Smooth muscle cell (in vitro differentiated cells): ENCODE results near the gene ZSWIM9. TPM values are rescaled to one million over a fixed set of nuclear protein-coding genes. Genes with fewer than 3 reads are reported as not detected.
A peak's percentile ranks its signal among the peaks of the same experiment; 100 is the strongest.

ENCODE experiments used
- DNase-seq: peaks from one replicate; lab custom pipeline; 2025; ENCODE audit not compliant: unreplicated experiment; lab: John Stamatoyannopoulos, UW
- H2AFZ ChIP-seq: fragments of 200-600 bp; sonication (generic); 2 replicates; pipeline ENCODE4 v1.6.0; 2016; ENCODE audit warnings: antibody characterized with exemption, low read depth, mild to moderate bottlenecking
- H3F3A ChIP-seq: fragments of 200-600 bp; sonication (generic); 2 replicates; pipeline ENCODE4 v1.6.0; 2017; ENCODE audit warnings: antibody characterized with exemption, low read depth
- H3K27ac ChIP-seq: fragments of 200-600 bp; sonication (generic); 2 replicates; pipeline ENCODE4 v1.5.1; 2016; ENCODE audit warnings: low read depth, mild to moderate bottlenecking
- H3K27me3 ChIP-seq: fragments of 200-600 bp; sonication (generic); 2 replicates; pipeline ENCODE4 v1.6.1; 2016; ENCODE audit warnings: low read depth, mild to moderate bottlenecking
- H3K36me3 ChIP-seq: fragments of 200-600 bp; sonication (generic); 2 replicates; pipeline ENCODE4 v1.5.1; 2016; ENCODE audit warnings: low read depth
- H3K4me1 ChIP-seq: fragments of 200-600 bp; sonication (generic); 2 replicates; pipeline ENCODE4 v1.5.1; 2016; ENCODE audit warnings: low read depth
- H3K4me2 ChIP-seq: fragments of 200-600 bp; sonication (generic); 2 replicates; pipeline ENCODE4 v1.6.0; 2016; ENCODE audit warnings: mild to moderate bottlenecking
- H3K4me3 ChIP-seq: fragments of 200-600 bp; sonication (generic); 2 replicates; pipeline ENCODE4 v1.5.1; 2016; ENCODE audit warnings: mild to moderate bottlenecking
- H3K79me2 ChIP-seq: fragments of 200-600 bp; sonication (generic); 2 replicates; pipeline ENCODE4 v1.6.0; 2016; ENCODE audit warnings: low read depth, mild to moderate bottlenecking
- H3K9ac ChIP-seq: fragments of 200-600 bp; sonication (generic); 2 replicates; pipeline ENCODE4 v1.6.0; 2016; ENCODE audit warnings: low read depth
- H3K9me3 ChIP-seq: fragments of 200-600 bp; sonication (generic); replicated peaks from 2 replicates; pipeline ENCODE4 v1.5.1; 2016; ENCODE audit warnings: low read depth
- H4K20me1 ChIP-seq: fragments of 200-600 bp; sonication (generic); 2 replicates; pipeline ENCODE4 v1.6.0; 2016; ENCODE audit warnings: low read depth
- CTCF ChIP-seq: fragments of 200-600 bp; sonication (generic); IDR thresholded peaks from 2 replicates; pipeline ENCODE4 v1.5.1; 2017; ENCODE audit warnings: borderline replicate concordance, mild to moderate bottlenecking, antibody characterized with exemption; ENCODE audit not compliant: insufficient read depth, poor library complexity, severe bottlenecking
- WGBS: methylation state at CpG from one replicate; pipeline ENCODE4 v1.1.7; 2016; ENCODE audit warnings: low lambda C conversion rate; 5-methylcytosine and 5-hydroxymethylcytosine counted together
- polyA plus RNA-seq: library from polyadenylated mRNA; unstranded; fragments of >200 nt; fragmentation: Nextera tagmentation; extraction: Ambion mirVana; gene quantifications from 2 replicates; pipeline ENCODE4 v1.2.1, GENCODE V29; 2016
- total RNA-seq: library from RNA; depleted of rRNA; stranded (reverse); fragments of >200 nt; gene quantifications from 2 replicates; pipeline ENCODE4 v1.2.3, GENCODE V29; 2014

ZSWIM9 gene
- total and polyA plus RNA-seq, 2 experiments from 2014 or later = 1.3 to 1.6 TPM

GRCh38 chr19:48190885-48191284 lies 20.4 kb downstream of the ZSWIM9 start:
- H3K9me3 ChIP-seq = no peaks in the 10 kb centered on the region
- DNase-seq = no peak
- WGBS = 96% methylated on average over 2 of the region's 3 CpGs
- TF ChIP-seq CTCF = no peak
- H3F3A ChIP-seq = no peaks in the 10 kb centered on the region
- H3K27ac ChIP-seq = no peak overlapping the region
- H3K4me2 ChIP-seq = no peak overlapping the region
- H3K9ac ChIP-seq = no peak overlapping the region
- no peak overlapping the region for H2AFZ ChIP-seq
- H3K36me3 ChIP-seq = no peaks in the 10 kb centered on the region
- H3K4me1 ChIP-seq = no peaks in the 10 kb centered on the region
- H3K79me2 ChIP-seq = no peaks in the 10 kb centered on the region
- H3K4me3 ChIP-seq = no peak overlapping the region
- H4K20me1 ChIP-seq = no peaks in the 10 kb centered on the region
- no peaks in the 10 kb centered on the region for H3K27me3 ChIP-seq

- Histone ChIP-seq H3K9me3 (no peaks in the 10 kb centered on the region), H3K36me3 (no peaks in the 10 kb centered on the region), H3K4me3 (no peak overlapping the region), H3K79me2 (no peaks in the 10 kb centered on the region), H3K9ac (no peak overlapping the region), H3K4me1 (no peaks in the 10 kb centered on the region), H4K20me1 (no peaks in the 10 kb centered on the region), H3F3A (no peaks in the 10 kb centered on the region), H2AFZ (no peak overlapping the region), H3K27ac (no peak overlapping the region), H3K4me2 (no peak overlapping the region), H3K27me3 (no peaks in the 10 kb centered on the region)
- WGBS = 94% methylated on average over 7 of the region's 7 CpGs
- no peak for TF ChIP-seq CTCF
- no peak for DNase-seq
Observed at GRCh38 chr19:48192750-48193149, 22.3 kb downstream of the ZSWIM9 start.

- no peak overlapping the region for H3K9ac ChIP-seq
Observed at GRCh38 chr19:48194041-48194843, 23.8 kb downstream of the ZSWIM9 start.

More at GRCh38 chr19:48194041-48194843, 23.8 kb downstream of the ZSWIM9 start:
- no peaks in the 10 kb centered on the region for H3K36me3 ChIP-seq
- no peak for DNase-seq
- H3K4me1 ChIP-seq = no peaks in the 10 kb centered on the region
- WGBS = 86% methylated on average over 31 of the region's 36 CpGs
- H3K27me3 ChIP-seq = no peaks in the 10 kb centered on the region
- no peaks in the 10 kb centered on the region for H4K20me1 ChIP-seq
- no peaks in the 10 kb centered on the region for H3F3A ChIP-seq
- no peaks in the 10 kb centered on the region for H3K79me2 ChIP-seq
- H3K4me2 ChIP-seq = no peak overlapping the region
- no peaks in the 10 kb centered on the region for H3K9me3 ChIP-seq
- no peak overlapping the region for H2AFZ ChIP-seq
- no peak overlapping the region for H3K27ac ChIP-seq
- H3K4me3 ChIP-seq = no peak overlapping the region
- TF ChIP-seq CTCF = peak; percentile 53
